Keratinocyte (primary cell): Measurements from ENCODE around the gene UQCC3.

Experiments
- CTCF ChIP-seq, 3 experiments: IDR thresholded peaks in 1 of 3; conservative IDR thresholded peaks in 1 of 3; optimal IDR thresholded peaks in 1 of 3; 2 replicates in 2 of 3; 3 replicates in 1 of 3; pipeline versions ENCODE3 to v1.5.1; 2011; ENCODE audit warnings: low read length in 3 of 3, mild to moderate bottlenecking in 3 of 3, moderate library complexity in 2 of 3, control low read depth in 1 of 3, inconsistent platforms in 1 of 3; ENCODE audit not compliant: insufficient read depth in 2 of 3; ENCODE audit errors: extremely low read depth in 1 of 3
- EZH2 ChIP-seq: IDR thresholded peaks from one replicate; pipeline ENCODE4 v1.6.1; 2012; ENCODE audit warnings: inconsistent platforms, mild to moderate bottlenecking, low read length, moderate library complexity

GRCh38 chr11:62656796-62657429 is 14.6 kb upstream of the UQCC3 start:
- TF ChIP-seq CTCF (optimal IDR thresholded peaks at IDR 0.05 in 1 of 3, IDR thresholded peaks at IDR 0.05 in 1 of 3, conservative IDR thresholded peaks at IDR 0.05 in 1 of 3; ENCODE audit: extremely low read depth in 1 of 3, insufficient read depth in 2 of 3, low read length in 3 of 3): no peak
- TF ChIP-seq EZH2: no peak
